Fibroblast of peridontal ligament (primary cell): ENCODE results near the gene NELFE.
A peak's percentile ranks its signal among the peaks of the same experiment; 100 is the strongest.
"Not testable (repeated sequence)": the region's sequence is repeated elsewhere in the genome, so short reads cannot be mapped to it uniquely, and the experiment has no call there.

Source experiments
- DNase-seq: peaks from one replicate; pipeline ENCODE4 v3.0.0-alpha.2; 2010; ENCODE audit errors: extremely low read depth

Gene NELFE

DNA sequence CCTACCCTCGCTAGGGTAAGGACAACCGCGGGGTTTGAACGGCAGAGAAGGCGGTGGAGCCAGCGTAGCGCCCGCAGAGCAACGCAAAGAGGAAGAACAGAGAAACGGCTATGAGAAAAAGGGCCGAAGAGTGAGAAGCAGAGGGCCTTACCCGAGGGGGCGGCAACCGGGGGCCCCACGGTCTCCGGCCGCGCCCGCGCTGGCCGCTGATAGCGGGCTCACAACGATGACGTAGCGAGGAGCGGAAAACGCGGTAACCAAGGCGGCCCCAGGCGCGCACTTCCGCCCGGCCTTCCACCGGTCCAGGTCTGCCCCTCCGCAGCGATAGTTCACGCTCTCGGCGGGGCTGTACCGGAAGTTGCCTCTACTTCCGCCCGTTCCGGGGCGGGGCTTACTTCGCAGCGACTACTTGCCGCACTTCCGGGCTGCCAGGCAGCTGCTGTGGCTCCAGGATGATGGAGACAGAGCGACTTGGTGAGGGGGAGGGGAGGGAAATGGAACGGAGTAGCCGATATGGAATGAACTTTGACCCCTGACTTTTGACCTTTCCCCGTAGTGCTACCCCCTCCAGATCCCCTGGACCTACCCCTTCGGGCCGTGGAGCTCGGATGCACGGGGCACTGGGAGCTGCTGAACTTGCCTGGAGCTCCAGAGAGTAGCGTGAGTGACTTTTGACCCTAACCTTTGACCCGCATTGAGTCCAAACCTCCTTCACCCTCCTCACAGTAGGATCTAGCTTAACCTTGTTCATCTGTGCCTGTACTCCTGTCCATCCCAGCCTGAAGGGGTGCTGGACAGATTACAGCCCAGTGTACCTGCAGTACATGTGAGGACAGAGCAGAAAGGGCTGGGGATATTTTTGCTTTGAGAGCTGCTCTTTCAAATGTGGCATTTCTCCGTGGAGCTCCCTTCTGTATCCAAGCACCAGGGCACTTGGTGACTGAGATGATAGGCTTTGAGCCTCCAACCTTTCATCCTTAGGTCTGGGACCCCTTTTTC, at the start of gene NELFE, which contains the start of gene SKIC2:
Gene NELFE, minus strand, starts transcription at position 231 of the 999 bp plus-strand sequence. CDS start 525 bp downstream, outside the sequence.
Gene SKIC2, plus strand, starts transcription at position 435 of the 999 bp plus-strand sequence. Its CDS starts 18 bp downstream, at position 453.
- DNase-seq, result peak; percentile 95

GRCh38 chr6:32008037-32008436, 49.3 kb upstream of the NELFE start:
- DNase-seq, result not testable (repeated sequence)

GRCh38 chr6:32007086-32007485, 48.3 kb upstream of the NELFE start:
- DNase-seq, result not testable (repeated sequence)

DNA sequence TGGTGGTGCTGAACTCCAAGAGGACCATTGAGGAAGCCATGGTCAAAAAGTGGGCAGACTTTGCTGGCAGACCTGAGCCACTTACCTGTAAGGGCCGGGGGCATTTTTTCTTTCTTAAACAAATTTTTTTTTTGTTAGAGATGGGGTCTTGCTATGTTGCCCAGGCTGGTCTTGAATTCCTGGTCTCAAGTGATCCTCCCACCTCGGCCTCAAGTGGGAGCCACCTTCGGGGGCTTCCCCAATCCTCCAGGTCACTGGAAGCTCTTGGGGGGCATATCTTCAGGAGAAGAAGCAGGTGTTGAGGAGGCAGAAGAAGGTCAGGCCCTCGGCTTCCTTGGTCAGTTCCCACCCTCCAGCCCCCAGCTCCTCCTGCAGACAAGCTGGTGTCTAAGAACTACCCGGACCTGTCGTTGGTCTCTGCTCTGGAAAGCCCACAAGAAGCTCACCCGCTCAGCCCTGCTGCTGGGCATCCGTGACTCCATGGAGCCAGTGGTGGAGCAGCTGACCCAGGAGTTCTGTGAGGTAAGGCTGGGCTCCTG, 47.3 kb upstream of the NELFE start:
- not testable (repeated sequence) for DNase-seq

GRCh38 chr6:32005538-32005880, 46.7 kb upstream of the NELFE start:
- DNase-seq, result not testable (repeated sequence)

DNA sequence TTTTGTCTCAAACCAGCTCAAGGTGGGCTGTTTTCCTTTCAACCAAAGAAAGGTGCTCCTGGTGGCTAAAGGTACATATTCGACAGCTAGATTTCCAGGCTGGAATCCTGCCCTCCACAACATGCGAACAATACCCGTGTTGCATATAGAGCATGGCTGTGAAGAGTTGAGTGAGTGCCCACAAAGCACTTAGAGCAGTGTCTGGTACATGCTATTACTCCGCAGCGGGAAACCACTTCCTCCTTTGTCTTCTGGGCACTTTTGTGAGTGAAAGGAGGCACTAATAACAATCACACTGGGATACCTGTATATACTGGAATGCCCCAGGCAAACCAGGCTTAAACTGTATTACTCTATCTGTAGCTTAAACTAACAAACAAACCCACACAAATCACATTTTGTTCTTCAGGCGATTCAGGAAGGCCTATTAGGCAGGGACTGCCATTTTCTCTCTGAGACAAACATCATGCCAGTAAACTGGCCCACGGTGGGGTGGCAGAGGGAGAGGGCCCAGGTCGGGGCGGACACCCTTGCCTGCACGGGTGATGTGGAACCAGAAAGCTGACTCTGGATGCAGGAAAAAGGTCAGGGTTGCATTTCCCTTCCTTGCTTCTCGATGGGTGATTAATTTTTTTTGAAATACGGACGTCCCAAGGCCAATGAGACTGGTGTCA, 46.2 kb upstream of the NELFE start:
- not testable (repeated sequence) for DNase-seq

DNA sequence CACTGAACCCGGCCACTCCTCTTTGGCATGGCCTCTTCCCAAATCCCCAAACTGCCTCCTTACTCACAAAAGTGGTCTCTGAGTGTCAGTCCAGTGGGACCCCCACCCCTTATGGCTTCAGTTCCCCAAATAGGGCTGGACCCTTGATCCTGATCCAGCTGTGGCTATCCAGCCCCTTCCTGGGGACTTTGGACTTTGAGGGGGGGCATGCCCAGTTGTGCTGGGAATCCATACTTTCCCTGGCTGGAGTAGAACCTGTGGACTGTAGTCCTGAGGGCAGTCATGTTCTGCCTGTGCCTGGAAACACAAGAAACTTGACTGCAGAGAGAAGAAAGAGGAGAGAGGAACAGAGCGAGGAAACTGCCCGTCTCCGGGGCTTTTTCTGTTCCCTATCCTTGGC, 45.6 kb upstream of the NELFE start:
- not testable (repeated sequence) for DNase-seq

DNA sequence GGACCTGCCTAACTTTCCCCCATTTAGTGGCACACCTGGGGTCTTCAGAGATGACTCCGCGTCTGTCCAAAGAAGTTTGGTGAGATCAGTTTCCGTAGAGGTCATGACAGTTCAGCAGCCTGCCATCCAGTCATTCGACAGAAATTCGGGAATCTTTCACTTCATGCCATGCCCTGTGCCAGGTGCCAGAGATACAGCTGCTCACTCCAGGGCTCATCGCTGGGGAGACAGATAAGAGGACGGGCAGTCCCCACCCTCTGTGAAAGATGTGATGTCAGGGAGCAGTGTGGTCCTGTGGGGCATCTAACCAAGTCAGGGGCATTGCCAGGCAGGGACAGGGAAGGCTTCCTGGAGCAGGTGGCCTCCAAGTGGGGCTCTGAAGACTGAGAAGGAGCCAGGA, 44.5 kb upstream of the NELFE start:
- not testable (repeated sequence) for DNase-seq

- not testable (repeated sequence) for DNase-seq
Observed at GRCh38 chr6:32002546-32003268, 43.9 kb upstream of the NELFE start.

DNA sequence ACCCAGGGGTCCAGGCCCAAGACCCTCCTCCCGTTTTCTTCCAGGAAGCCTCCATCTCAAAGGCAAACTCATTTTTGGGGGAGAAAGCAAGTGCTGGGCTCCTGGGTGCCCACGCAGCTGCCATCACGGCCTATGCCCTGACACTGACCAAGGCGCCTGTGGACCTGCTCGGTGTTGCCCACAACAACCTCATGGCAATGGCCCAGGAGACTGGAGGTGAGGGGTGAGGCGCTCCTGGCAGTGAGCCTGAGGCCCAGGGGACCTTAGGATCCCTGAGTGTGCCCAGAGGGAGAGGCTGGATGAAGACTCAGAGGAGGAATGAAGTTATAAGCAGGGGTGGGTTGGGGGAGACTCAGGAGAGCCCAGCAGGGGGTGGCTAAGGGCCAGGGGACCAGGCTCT, 37.6 kb upstream of the NELFE start:
- DNase-seq, result not testable (repeated sequence)

- DNase-seq, result not testable (repeated sequence)
Observed at GRCh38 chr6:31994421-31994820, 35.6 kb upstream of the NELFE start.

GRCh38 chr6:31989363-31989762, 30.6 kb upstream of the NELFE start:
- not testable (repeated sequence) for DNase-seq

DNA sequence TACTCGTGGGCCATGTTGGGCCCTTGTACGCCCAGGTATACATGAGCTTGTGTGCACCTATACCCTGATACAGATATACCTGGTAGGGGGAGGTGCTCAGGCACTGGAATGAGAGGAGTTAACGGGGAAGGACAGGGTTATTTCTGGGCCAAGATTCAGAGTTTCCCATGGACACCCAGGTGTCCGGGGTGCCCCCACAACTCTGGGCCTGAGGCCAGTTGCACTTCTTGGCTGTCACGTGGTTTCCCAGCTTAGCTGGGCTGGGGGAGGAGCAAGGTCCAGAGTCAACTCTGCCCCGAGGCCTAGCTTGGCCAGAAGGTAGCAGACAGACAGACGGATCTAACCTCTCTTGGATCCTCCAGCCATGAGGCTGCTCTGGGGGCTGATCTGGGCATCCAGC, 23.0 kb upstream of the NELFE start, which contains the start of gene C4A:
Gene C4A, plus strand, starts transcription at position 314 of the 400 bp plus-strand sequence. Its CDS starts 51 bp downstream, at position 365.
- not testable (repeated sequence) for DNase-seq

GRCh38 chr6:31980998-31981397, 22.2 kb upstream of the NELFE start:
- not testable (repeated sequence) for DNase-seq

DNA sequence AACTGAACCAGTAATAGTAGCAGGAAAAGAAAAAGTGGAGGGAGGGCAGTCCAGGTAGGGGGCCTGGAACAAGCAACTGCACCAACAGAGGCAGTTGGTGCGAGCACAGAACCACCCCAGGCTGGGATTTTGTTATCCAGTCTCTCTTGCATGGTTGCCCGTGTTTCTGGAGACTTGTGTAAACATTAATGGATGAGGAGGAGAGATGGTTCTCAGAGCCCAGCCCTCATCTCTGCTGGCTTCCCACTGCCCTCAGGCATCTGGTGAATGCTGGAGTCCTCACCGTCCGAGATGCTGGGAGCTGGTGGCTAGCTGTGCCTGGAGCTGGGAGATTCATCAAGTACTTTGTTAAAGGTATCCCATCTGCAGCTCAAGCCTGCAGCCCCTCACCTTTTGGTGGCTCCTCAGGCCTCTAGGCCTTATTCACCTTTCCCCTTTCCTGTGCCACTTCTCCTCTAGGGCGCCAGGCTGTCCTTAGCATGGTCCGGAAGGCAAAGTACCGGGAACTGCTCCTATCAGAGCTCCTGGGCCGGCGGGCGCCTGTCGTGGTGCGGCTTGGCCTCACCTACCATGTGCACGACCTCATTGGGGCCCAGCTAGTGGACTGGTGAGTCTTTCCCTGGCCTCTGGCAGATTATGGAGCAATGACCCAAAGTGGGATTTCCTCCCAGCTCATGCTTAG, 21.6 kb upstream of the NELFE start:
- DNase-seq, result not testable (repeated sequence)

DNA sequence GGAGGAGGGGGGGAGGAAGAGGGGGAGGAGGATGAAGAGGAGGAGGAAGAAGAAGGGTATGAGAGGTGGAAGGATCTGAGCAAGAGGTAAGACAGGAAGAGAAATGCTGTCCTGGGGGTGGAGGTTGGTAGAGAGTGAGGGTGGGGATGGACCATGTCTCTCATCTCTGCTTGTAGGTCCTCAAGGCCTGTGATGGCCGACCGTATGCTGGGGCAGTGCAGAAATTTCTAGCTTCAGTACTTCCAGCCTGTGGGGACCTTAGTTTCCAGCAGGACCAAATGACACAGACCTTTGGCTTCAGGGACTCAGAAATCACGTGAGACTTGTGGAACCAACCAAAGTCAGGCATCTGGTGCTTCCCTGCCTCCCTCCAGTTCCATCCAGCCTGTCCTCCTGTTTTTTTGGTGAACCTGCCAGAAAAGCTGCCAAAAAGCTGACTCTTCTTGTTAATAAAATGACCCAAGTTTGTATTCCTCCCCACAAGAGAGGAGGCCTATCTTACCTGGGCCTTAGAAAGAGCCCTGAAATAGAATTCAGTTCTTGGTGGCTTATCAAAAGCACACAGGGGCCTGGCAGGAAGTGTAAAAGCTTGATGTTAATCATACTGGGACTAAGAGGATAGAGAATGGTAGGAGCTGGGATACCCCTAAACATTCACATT, 20.6 kb upstream of the NELFE start:
- no peak for DNase-seq

DNA sequence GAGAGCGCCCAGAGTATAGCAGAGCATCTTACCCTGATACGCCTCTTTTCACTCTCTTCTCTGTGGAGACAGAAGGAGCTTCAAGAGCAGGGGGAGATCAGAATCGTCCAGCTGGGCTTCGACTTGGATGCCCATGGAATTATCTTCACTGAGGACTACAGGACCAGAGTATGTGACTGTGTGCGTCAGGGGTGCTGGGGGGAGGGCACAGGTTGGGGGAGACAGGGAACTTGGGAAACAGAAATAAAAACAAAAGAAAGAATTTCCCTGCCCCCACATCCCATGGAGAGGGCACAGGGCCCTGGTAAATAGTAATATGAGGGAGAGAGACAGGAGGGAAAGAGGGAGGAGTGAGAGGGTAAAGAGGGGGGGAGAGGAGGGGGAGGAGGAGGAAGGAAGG, 20.1 kb upstream of the NELFE start:
- DNase-seq, result no peak

DNA sequence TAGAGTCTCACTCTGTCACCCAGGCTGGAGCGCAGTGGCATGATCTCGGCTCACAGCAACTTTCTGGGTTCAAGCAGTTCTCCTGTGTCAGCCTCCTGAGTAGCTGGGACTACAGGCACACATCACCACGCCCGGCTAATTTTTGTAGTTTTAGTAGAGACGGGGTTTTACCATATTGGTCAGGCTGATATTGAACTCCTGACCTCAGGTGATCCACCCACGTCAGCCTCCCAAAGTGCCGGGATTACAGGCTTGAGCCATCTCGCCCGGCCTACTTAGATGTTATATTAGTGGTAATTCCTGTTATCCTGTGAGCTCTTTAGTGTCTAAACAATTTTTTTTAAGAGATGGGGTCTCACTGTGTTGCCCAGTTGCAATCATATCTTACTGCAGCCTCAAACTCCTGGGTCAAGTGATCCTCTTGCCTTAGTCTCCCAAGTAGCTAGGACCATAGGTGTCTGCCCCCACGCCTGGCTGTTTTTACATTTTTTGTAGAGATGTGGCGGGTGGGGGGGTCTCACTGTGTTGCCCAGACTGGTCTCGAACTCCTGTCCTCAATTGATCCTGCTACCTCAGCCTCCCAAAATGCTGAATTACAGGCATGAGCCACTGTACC, 19.2 kb upstream of the NELFE start:
- no peak for DNase-seq

DNA sequence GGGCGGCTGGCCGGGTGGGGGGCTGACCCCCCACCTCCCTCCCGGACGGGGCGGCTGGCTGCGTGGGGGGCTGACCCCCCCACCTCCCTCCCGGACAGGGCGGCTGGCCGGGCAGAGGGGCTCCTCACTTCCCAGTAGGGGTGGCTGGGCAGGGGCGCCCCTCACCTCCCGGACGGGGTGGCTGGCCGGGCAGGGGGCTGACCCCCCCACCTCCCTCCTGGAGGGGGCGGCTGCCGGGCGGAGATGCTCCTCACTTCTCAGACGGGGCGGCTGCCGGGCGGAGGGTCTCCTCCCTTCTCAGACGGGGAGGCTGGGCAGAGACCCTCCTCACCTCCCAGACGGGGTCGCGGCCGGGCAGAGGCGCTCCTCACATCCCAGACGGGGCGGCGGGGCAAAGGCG, 17.3 kb upstream of the NELFE start:
- DNase-seq, result not testable (repeated sequence)
